Esophagus muscularis mucosa (tissue), 4 donors: ENCODE measurements around the gene XPO6. TPM values are rescaled to one million over a fixed set of nuclear protein-coding genes. Genes with fewer than 3 reads are reported as not detected.
A peak's percentile ranks its signal among the peaks of the same experiment; 100 is the strongest.

Experiments
- DNase-seq: peaks from one replicate; pipeline ENCODE4 v3.0.0-alpha.2; 2017; ENCODE audit errors: extremely low spot score
- H3K27ac ChIP-seq, 4 donors: fragments of 200-600 bp; sonication (generic); replicated peaks in 1 of 4; 1 replicate in 3 of 4; 2 replicates in 1 of 4; pipeline ENCODE4 v1.5.1; 2016 to 2019; ENCODE audit warnings: mild to moderate bottlenecking in 1 of 4
- H3K27me3 ChIP-seq, 4 donors: fragments of 200-600 bp; sonication (generic); one replicate each; pipeline versions ENCODE4 v1.5.1 to v1.6.0; 2016 to 2019
- H3K36me3 ChIP-seq, 4 donors: fragments of 200-600 bp; sonication (generic); one replicate each; pipeline ENCODE4 v1.5.1; 2016 to 2019
- H3K4me1 ChIP-seq, 4 donors: fragments of 200-600 bp; sonication (generic); one replicate each; pipeline ENCODE4 v1.5.1; 2016 to 2019
- H3K4me3 ChIP-seq, 4 donors: fragments of 200-600 bp; sonication (generic); 1 replicate in 2 of 4; 2 replicates in 2 of 4; pipeline ENCODE4 v1.5.1; 2016 to 2019; ENCODE audit warnings: mild to moderate bottlenecking in 4 of 4, moderate library complexity in 1 of 4
- H3K9me3 ChIP-seq, 4 donors: fragments of 200-600 bp; sonication (generic); 1 replicate in 3 of 4; 2 replicates in 1 of 4; pipeline ENCODE4 v1.5.1; 2016 to 2019
- CTCF ChIP-seq, 3 experiments: fragments of 200-600 bp in 2 of 3; fragments of 450-650 bp in 1 of 3; sonication (generic) in 2 of 3; IDR thresholded peaks; one replicate each; pipeline ENCODE4 v1.5.1; 2017 to 2019; ENCODE audit warnings: antibody characterized with exemption in 3 of 3, mild to moderate bottlenecking in 2 of 3, moderate library complexity in 1 of 3
- EP300 ChIP-seq: sonication (generic); formaldehyde crosslinking; IDR thresholded peaks from one replicate; pipeline ENCODE4 v1.6.1; 2017; ENCODE audit warnings: antibody characterized with exemption
- POLR2A ChIP-seq: fragments of 450-650 bp; IDR thresholded peaks from one replicate; pipeline ENCODE4 v1.6.1; 2017; ENCODE audit warnings: antibody characterized with exemption, moderate library complexity, mild to moderate bottlenecking, low read depth
- POLR2AphosphoS5 ChIP-seq, 2 donors: sonication (generic); formaldehyde crosslinking; IDR thresholded peaks; one replicate each; pipeline ENCODE4 v1.6.1; 2017; ENCODE audit warnings: antibody characterized with exemption in 2 of 2
- WGBS: methylation state at CpG from one replicate; pipeline ENCODE4 v1.1.5; 2018; 5-methylcytosine and 5-hydroxymethylcytosine counted together
- intact Hi-C: fragments of 100-400 bp; cut with DNase I; formaldehyde crosslinking; loops from one replicate; pipeline ENCODE4 v1.15.1; 2023
- total RNA-seq, 4 donors: library from RNA; depleted of rRNA; stranded (reverse); fragments of >200 nt; gene quantifications; one replicate each; pipeline versions ENCODE4 v1.1.0 to v1.2.1, GENCODE V29; 2016

Gene XPO6
- total RNA-seq, 4 donors from 2014 or later = 39.0 to 68.3 (median 51.1) TPM

- TF ChIP-seq EP300 (no peak), CTCF (IDR thresholded peaks at IDR 0.05) (no peak), POLR2AphosphoS5 (IDR thresholded peaks at IDR 0.05) (no peak), POLR2A (no peak)
Measured at GRCh38 chr16:28184625-28185024, 27.1 kb downstream of the XPO6 start.

GRCh38 chr16:28183930-28184329, 27.8 kb downstream of the XPO6 start:
- Histone ChIP-seq H3K4me3 (no peak overlapping the region), H3K9me3 (no peaks in the 10 kb centered on the region), H3K4me1 (peaks cover 28 to 69% (median 49%) of the 10 kb centered on the region in 4 donors), H3K27me3 (no peaks in the 10 kb centered on the region), H3K36me3 (peaks cover 0 to 5% (median 2%) of the 10 kb centered on the region in 4 donors), H3K27ac (no peak overlapping the region)
- intact Hi-C loops = no loop called here
- TF ChIP-seq POLR2AphosphoS5 (IDR thresholded peaks at IDR 0.05) (no peak), CTCF (IDR thresholded peaks at IDR 0.05) (no peak)
- no peak for DNase-seq
- WGBS = 88% methylated on average over 4 of the region's 4 CpGs

More at GRCh38 chr16:28184625-28185024, 27.1 kb downstream of the XPO6 start:
- Histone ChIP-seq H3K27me3 (no peaks in the 10 kb centered on the region), H3K4me3 (no peak overlapping the region), H3K4me1 (peaks cover 28 to 76% (median 48%) of the 10 kb centered on the region in 4 donors), H3K9me3 (no peaks in the 10 kb centered on the region), H3K36me3 (peaks cover 0 to 5% (median 0%) of the 10 kb centered on the region in 4 donors), H3K27ac (no peak overlapping the region)
- intact Hi-C loops = no loop called here
- no peak for DNase-seq
- WGBS = 92% methylated on average over 2 of the region's 2 CpGs

GRCh38 chr16:28183484-28183883, 28.3 kb downstream of the XPO6 start:
- no peak for DNase-seq
- Histone ChIP-seq H3K27me3 (no peaks in the 10 kb centered on the region), H3K4me1 (peaks cover 28 to 65% (median 47%) of the 10 kb centered on the region in 4 donors), H3K27ac (no peak overlapping the region), H3K4me3 (no peak overlapping the region), H3K9me3 (no peaks in the 10 kb centered on the region), H3K36me3 (peaks cover 0 to 5% (median 2%) of the 10 kb centered on the region in 4 donors)
- intact Hi-C loops = no loop called here
- TF ChIP-seq EP300 = no peak
- TF ChIP-seq POLR2A = no peak
- TF ChIP-seq POLR2AphosphoS5 (IDR thresholded peaks at IDR 0.05) = no peak
- TF ChIP-seq CTCF (IDR thresholded peaks at IDR 0.05) = no peak
- WGBS = 89% methylated on average over 3 of the region's 3 CpGs

- no peak for DNase-seq
- WGBS = 87% methylated on average over 3 of the region's 3 CpGs
- Histone ChIP-seq H3K36me3 (peaks cover 0 to 6% (median 4%) of the 10 kb centered on the region in 4 donors), H3K4me1 (peaks cover 28 to 59% (median 44%) of the 10 kb centered on the region in 4 donors), H3K9me3 (no peaks in the 10 kb centered on the region), H3K27ac (no peak overlapping the region), H3K27me3 (no peaks in the 10 kb centered on the region), H3K4me3 (no peak overlapping the region)
- TF ChIP-seq CTCF (IDR thresholded peaks at IDR 0.05) = no peak
- TF ChIP-seq EP300 = no peak
- no peak for TF ChIP-seq POLR2AphosphoS5 (IDR thresholded peaks at IDR 0.05)
- TF ChIP-seq POLR2A = no peak
- intact Hi-C loops = no loop called here
Measured at GRCh38 chr16:28182801-28183200, 29.0 kb downstream of the XPO6 start.

- Histone ChIP-seq H3K9me3 (no peaks in the 10 kb centered on the region), H3K36me3 (peaks cover 0 to 12% (median 10%) of the 10 kb centered on the region in 4 donors), H3K4me3 (no peak overlapping the region), H3K4me1 (peaks cover 28 to 53% (median 41%) of the 10 kb centered on the region in 4 donors), H3K27ac (peak overlapping the region in 1 of 4 donors; percentile 29), H3K27me3 (no peaks in the 10 kb centered on the region)
- no peak for TF ChIP-seq EP300
- no peak for TF ChIP-seq POLR2AphosphoS5 (IDR thresholded peaks at IDR 0.05)
- no peak for TF ChIP-seq POLR2A
- no peak for TF ChIP-seq CTCF (IDR thresholded peaks at IDR 0.05)
- intact Hi-C loops = no loop called here
- DNase-seq = no peak
- 90% methylated on average over 7 of the region's 7 CpGs for WGBS
Measured at GRCh38 chr16:28182183-28182582, 29.6 kb downstream of the XPO6 start.
